GM12878 (cell line): Measurements from ENCODE around the gene CCL19. TPM values are rescaled to one million over a fixed set of nuclear protein-coding genes. Genes with fewer than 3 reads are reported as not detected.

Experiments
- CEBPZ ChIP-seq: fragments of 150-350 bp; IDR thresholded peaks from 2 replicates; pipeline ENCODE4 v1.6.1; 2016; ENCODE audit warnings: low read depth, low read length
- HDAC6 ChIP-seq: fragments of 200-600 bp; sonication (generic); IDR thresholded peaks from one replicate; pipeline ENCODE4 v1.8.0; 2017; ENCODE audit warnings: antibody characterized with exemption; ENCODE audit not compliant: unreplicated experiment
- HDGF ChIP-seq: fragments of 450-650 bp; IDR thresholded peaks from 2 replicates; pipeline ENCODE4 v1.6.1; 2016; ENCODE audit warnings: antibody characterized with exemption
- JUNB ChIP-seq: IDR thresholded peaks from 2 replicates; pipeline ENCODE4 v1.6.1; 2016; ENCODE audit warnings: antibody characterized with exemption, mild to moderate bottlenecking
- JUND ChIP-seq: IDR thresholded peaks from 2 replicates; pipeline ENCODE4 v1.6.1; 2012; ENCODE audit warnings: low read depth, mild to moderate bottlenecking, low read length, improper control_type of control experiment, moderate library complexity
- PAX5 ChIP-seq: IDR thresholded peaks from 2 replicates; pipeline ENCODE4 v1.6.1; 2011; ENCODE audit warnings: low read depth, low read length, borderline replicate concordance
- PKNOX1 ChIP-seq: fragments of 450-650 bp; IDR thresholded peaks from 2 replicates; pipeline ENCODE4 v1.6.1; 2016; ENCODE audit warnings: mild to moderate bottlenecking
- REST ChIP-seq: IDR thresholded peaks from 2 replicates; pipeline ENCODE4 v1.6.1; 2012; ENCODE audit warnings: mild to moderate bottlenecking, low read depth, low read length
- SREBF1 ChIP-seq: IDR thresholded peaks from 2 replicates; pipeline ENCODE4 v1.6.1; 2012; ENCODE audit warnings: mild to moderate bottlenecking, low read length
- SUZ12 ChIP-seq: fragments of 200-600 bp; sonication (generic); IDR thresholded peaks from one replicate; pipeline ENCODE4 v1.6.1; 2018; ENCODE audit warnings: antibody characterized with exemption, mild to moderate bottlenecking; ENCODE audit not compliant: unreplicated experiment
- ZBTB40 ChIP-seq: fragments of 450-650 bp; IDR thresholded peaks from 2 replicates; pipeline ENCODE4 v1.6.1; 2016; ENCODE audit warnings: mild to moderate bottlenecking, moderate library complexity, borderline replicate concordance
- ZNF687 ChIP-seq: fragments of 450-650 bp; IDR thresholded peaks from 2 replicates; pipeline ENCODE4 v1.6.1; 2017; ENCODE audit warnings: mild to moderate bottlenecking, moderate library complexity
- polyA plus RNA-seq, 11 experiments: library from polyadenylated mRNA; depleted of rRNA in 4 of 11; unstranded in 6 of 11; stranded (reverse) in 5 of 11; fragments of >200 nt; fragmentation: Nextera tagmentation in 4 of 11; fragmentation: Illumina TruSeq in 1 of 11; extraction: Ambion mirVana in 4 of 11; extraction: Trizol in 1 of 11; gene quantifications; 1 replicate in 1 of 11; 2 replicates in 10 of 11; pipeline versions ENCODE4 v1.2.1 to v1.2.3, GENCODE V29; 2011 to 2016; ENCODE audit warnings: inconsistent platforms in 2 of 11, missing spikeins in 2 of 11, low read depth in 1 of 11
- total RNA-seq, 4 experiments: library from RNA; depleted of rRNA in 3 of 4; stranded (reverse); fragments of >200 nt in 3 of 4; fragmentation: Illumina TruSeq in 1 of 4; extraction: Trizol in 1 of 4; gene quantifications; 2 replicates each; pipeline versions ENCODE4 v1.2.1 to v1.2.3, GENCODE V29; 2013 to 2021

Gene CCL19
- total and polyA plus RNA-seq, 10 of the 15 experiments (the other 5 are each of a cell fraction or from before 2014, with no cell fraction given) = 0.42 to 0.69 TPM; not detected in 8

GRCh38 chr9:34651876-34652601 lies 39.0 kb downstream of the CCL19 start, which contains the start of gene IL11RA (continued):
- TF ChIP-seq ZBTB40 (no peak), PAX5 (no peak), JUNB (no peak), REST (no peak), SUZ12 (no peak), CEBPZ (no peak), SREBF1 (no peak), HDGF (peak; percentile 55; the same call in 1 of the 2 replicates), PKNOX1 (peak; percentile 95), JUND (no peak), HDAC6 (no peak), ZNF687 (no peak)
